DND-41 (cell line): Measurements from ENCODE around the gene MACROD2.

Source experiments
- CTCF ChIP-seq: IDR thresholded peaks from 2 replicates; pipeline ENCODE4 v1.5.1; 2012; ENCODE audit warnings: borderline replicate concordance, low read length, moderate library complexity, mild to moderate bottlenecking; ENCODE audit not compliant: poor library complexity, severe bottlenecking; ENCODE audit errors: extremely low read depth
- EZH2 ChIP-seq: IDR thresholded peaks from 3 replicates; pipeline ENCODE4 v1.6.1; 2012; ENCODE audit warnings: borderline replicate concordance, low read depth, mild to moderate bottlenecking, moderate library complexity, low read length, inconsistent platforms; ENCODE audit not compliant: severe bottlenecking

DNA sequence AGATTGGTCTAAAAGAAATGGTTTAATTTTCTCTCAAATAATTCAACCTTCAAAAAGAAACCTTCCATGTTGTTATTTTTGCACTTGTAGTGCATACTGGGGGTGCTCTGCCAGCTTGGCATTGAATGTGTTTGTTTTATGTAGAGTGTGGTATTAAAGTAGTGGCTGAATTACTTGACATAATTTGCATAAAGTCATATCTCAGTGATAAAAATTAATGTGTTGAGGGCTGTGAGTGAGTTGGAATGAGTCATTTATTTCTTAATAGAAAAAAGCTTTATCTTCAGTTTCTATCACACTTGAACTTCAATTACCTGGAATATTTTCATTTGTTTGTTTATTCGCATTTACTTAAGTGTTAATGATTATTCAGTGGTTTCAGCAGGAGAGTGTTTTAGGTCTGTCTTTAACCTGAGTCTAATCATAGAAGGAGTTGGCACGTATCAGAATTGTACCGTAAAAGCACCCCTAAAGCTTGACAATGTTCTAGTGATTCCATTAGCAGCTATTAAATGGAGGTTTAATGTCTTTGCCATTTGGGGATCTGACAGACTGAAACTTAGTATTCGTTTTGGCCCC lies 1143.3 kb downstream of the MACROD2 start:
- TF ChIP-seq CTCF (no peak), EZH2 (no peak)
